ENCODE results near the gene KPTN. TPM values are rescaled to one million over a fixed set of nuclear protein-coding genes. Genes with fewer than 3 reads are reported as not detected.

Gene KPTN
- total RNA-seq, 4 donors from 2014 or later, result 3.5 to 9.0 (median 5.9) TPM

GRCh38 chr19:47514869-47515588 is 31.0 kb upstream of the KPTN start, which contains the start of gene NAPA:
Gene NAPA (minus strand): TSS chr19:47515063. CDS start chr19:47514940, 123 bp downstream.
- TF ChIP-seq CTCF (IDR thresholded peaks at IDR 0.05), result no peak
- TF ChIP-seq POLR2A (IDR thresholded peaks at IDR 0.05), result peak in 1 of 2 donors; percentile 89
- H3K4me3 ChIP-seq (ENCODE audit: low read depth, poor library complexity, severe bottlenecking), result peak within 1 kb of the TSS; percentile 99
- 0 to 1% methylated on average over 48 to 59 of the region's 78 CpGs for WGBS, 2 donors
- DNase-seq (ENCODE audit: low spot score in 2 of 2), result peak; percentile 100
- intact Hi-C loops (cut with DNase I; ENCODE audit: low total_unique reads), result no loop called here

- peak overlapping the region; percentile 99 for H3K4me3 ChIP-seq (ENCODE audit: low read depth, poor library complexity, severe bottlenecking)
- peak in 1 of 2 donors; percentile 90 for DNase-seq (ENCODE audit: low spot score in 2 of 2)
- WGBS, 2 donors, result 3% methylated on average over 40 of the region's 40 CpGs
- no peak for TF ChIP-seq CTCF (IDR thresholded peaks at IDR 0.05)
- TF ChIP-seq POLR2A (IDR thresholded peaks at IDR 0.05), result no peak
- intact Hi-C loops (cut with DNase I; ENCODE audit: low total_unique reads), result no loop called here
Observed at GRCh38 chr19:47514151-47514868, 30.3 kb upstream of the KPTN start.

GRCh38 chr19:47512948-47513319 is 28.9 kb upstream of the KPTN start:
- intact Hi-C loops (cut with DNase I; ENCODE audit: low total_unique reads), result no loop called here
- DNase-seq (ENCODE audit: low spot score in 2 of 2), result peak in 1 of 2 donors; percentile 85
- WGBS, 2 donors, result 50 to 54% methylated on average over 8 of the region's 8 CpGs
- H3K4me3 ChIP-seq (ENCODE audit: low read depth, poor library complexity, severe bottlenecking), result no peak overlapping the region
- TF ChIP-seq POLR2A (IDR thresholded peaks at IDR 0.05) (no peak), CTCF (IDR thresholded peaks at IDR 0.05) (no peak)

GRCh38 chr19:47512183-47512947 is 28.3 kb upstream of the KPTN start:
- DNase-seq (ENCODE audit: low spot score in 2 of 2), result peak; percentile 80 to 94
- TF ChIP-seq CTCF (IDR thresholded peaks at IDR 0.05) (no peak), POLR2A (IDR thresholded peaks at IDR 0.05) (no peak)
- 22 to 28% methylated on average over 11 of the region's 11 CpGs for WGBS, 2 donors
- intact Hi-C loops (cut with DNase I; ENCODE audit: low total_unique reads), result no loop called here
- H3K4me3 ChIP-seq (ENCODE audit: low read depth, poor library complexity, severe bottlenecking), result no peak overlapping the region

GRCh38 chr19:47511681-47512080 is 27.7 kb upstream of the KPTN start:
- no peak overlapping the region for H3K4me3 ChIP-seq (ENCODE audit: low read depth, poor library complexity, severe bottlenecking)
- 36 to 62% methylated on average over 7 of the region's 7 CpGs for WGBS, 2 donors
- intact Hi-C loops (cut with DNase I; ENCODE audit: low total_unique reads), result no loop called here
- TF ChIP-seq POLR2A (IDR thresholded peaks at IDR 0.05) (no peak), CTCF (IDR thresholded peaks at IDR 0.05) (no peak)
- DNase-seq (ENCODE audit: low spot score in 2 of 2), result no peak

All from lower leg skin (tissue), 4 donors.